HG02588 (cell line): ENCODE data around the gene MYH13.

ENCODE experiments used
- ATAC-seq: cut with Tn5 transposase; IDR thresholded peaks from one replicate; pipeline ENCODE4 v1.9.1; 2021; ENCODE audit warnings: mild to moderate bottlenecking, moderate library complexity; ENCODE audit not compliant: unreplicated experiment

The MYH13 gene

DNA sequence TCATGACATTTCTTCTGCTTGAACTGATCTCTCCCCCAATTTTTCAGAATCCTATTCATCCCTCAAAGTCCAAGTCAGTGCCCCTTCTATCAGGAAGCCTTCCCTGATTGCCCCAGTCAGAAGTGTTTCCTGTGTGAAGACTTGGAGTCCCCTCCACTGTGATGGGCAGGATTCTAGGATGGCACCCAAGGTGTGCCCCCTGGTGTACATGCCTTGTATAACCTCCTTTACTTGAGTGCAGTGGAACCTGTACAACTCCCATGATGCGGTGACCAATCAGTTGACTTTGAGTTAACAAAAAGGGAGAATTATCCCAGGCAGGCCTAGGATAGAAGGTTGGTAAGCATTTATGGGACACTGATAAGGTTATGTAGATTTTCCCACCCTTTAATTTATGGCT, 23.4 kb downstream of the MYH13 start:
- no peak for ATAC-seq

DNA sequence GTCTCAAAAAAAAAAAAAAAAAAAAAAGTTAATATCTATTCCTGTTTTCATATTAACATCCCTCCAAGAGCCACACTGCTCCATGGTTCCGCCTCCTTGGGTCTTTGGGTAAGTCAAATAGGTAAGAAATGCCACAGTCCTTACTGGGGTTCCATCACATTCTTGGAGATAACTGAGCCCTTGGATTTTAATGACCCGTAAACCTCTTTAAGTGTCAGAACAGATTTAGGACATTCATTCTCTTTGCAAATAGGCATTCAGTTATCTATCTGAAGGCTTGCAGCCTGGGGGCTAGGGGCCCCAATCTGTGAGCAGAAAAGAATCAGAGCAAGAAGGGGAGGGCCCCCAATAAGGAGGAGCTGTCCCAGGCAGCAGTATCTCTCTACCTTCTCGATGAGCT, 28.0 kb downstream of the MYH13 start:
- ATAC-seq, result no peak

- ATAC-seq, result no peak
These were observed 33.8 kb downstream of the MYH13 start for GRCh38 chr17:10339051-10339450.

DNA sequence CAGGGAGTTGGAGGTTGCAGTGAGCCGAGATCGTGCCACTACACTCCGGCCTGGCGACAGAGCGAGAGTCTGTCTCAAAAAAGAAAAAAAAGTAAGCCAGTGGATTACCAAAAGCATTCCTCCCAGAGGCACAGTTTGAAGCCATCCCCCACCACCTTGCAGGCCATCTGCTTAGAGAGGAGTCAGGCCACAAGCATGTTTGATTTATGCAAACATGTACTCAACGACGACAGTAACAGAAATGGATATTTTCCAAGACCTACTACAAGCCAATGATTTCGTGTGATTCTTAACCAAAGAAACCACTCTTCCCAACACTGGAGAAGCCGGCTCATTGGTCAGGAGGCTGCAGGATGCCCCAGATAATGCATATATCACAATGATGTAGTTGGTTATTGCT, 34.8 kb downstream of the MYH13 start:
- no peak for ATAC-seq

DNA sequence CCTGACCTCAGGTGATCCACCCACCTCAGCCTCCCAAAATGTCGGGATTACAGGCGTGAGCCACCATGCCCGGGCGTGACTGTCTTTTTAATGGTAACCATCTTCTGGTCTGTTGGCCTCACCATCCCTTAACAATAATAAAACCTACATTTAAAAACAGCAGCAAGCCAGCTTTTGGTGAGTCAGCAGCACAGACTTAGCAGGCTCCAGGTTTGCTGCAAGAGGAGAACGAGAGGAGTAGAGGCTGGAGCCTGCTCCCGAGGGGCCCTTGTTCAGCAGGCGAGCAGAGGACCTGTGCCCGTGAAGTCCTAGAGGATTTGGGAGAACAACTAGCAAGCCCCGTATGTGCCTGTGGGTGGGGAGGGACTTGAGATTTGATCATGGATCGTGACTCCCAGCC, 35.7 kb downstream of the MYH13 start:
- ATAC-seq, result no peak

DNA sequence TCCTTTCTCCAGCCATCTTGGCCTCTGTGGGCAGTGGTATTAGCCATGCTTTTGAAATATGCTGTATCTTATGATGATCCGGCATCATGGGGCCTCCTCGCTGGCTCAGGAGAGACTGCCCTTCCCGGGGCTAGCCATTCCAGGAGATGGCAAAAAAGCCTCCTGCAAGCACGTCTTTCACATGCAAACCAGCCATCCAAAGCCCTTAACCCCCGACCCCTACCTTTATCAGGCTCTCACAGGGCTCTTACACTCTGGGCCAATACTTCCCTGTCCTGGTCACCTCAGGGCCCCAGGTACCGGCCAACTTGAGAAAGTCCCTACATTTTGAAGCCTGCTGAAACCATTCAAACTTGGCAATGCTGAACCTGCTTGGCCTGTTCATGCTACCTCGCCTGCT, 36.4 kb downstream of the MYH13 start:
- no peak for ATAC-seq

- no peak for ATAC-seq
These were observed 40.3 kb downstream of the MYH13 start for GRCh38 chr17:10332515-10332914.

DNA sequence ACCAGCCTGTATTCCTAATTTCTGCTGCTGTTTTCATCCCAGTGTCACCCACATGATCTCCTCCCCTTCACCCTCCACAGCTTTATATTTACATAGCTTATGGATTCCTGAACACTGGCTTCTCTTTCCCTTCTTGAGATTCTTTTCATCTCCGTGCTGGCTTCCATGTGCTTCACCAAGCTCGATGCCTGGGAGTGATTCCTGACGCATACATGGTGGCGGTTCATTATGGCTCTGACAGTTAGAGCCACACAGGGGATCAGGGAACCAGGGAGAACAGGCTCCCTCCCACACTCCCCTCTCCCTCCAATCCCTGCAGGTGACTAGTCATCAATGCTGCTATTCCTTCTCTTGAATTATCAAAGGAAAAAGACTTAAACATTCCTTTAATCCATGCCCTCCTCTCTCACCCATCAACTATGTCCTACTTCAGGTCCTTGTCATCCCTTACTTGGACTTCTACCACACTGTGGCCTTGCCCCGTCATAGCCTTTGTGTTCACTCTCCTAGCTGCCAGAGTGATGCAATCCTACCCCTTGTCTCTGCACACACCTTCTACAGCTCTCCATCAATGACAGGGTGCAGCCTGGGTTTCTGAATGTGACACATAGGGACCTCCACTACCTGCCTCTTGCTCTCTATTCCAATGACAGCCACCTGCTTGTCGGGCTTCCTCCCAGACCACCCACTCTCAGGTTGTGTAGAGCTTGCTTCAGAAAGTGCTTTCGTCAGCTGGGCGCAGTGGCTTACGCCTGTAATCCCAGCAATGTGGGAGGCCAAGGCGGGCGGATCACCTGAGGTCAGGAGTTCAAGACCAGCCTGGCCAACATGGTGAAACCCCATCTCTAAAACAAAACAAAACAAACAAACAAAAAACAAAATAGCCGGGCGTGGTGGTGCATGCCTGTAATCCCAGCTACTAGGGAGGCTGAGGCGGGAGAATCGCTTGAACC, 43.6 kb downstream of the MYH13 start:
- ATAC-seq, result no peak

- no peak for ATAC-seq
These were observed 44.6 kb downstream of the MYH13 start for GRCh38 chr17:10328206-10328605.

GRCh38 chr17:10327640-10328039, 45.2 kb downstream of the MYH13 start:
- ATAC-seq, result no peak

DNA sequence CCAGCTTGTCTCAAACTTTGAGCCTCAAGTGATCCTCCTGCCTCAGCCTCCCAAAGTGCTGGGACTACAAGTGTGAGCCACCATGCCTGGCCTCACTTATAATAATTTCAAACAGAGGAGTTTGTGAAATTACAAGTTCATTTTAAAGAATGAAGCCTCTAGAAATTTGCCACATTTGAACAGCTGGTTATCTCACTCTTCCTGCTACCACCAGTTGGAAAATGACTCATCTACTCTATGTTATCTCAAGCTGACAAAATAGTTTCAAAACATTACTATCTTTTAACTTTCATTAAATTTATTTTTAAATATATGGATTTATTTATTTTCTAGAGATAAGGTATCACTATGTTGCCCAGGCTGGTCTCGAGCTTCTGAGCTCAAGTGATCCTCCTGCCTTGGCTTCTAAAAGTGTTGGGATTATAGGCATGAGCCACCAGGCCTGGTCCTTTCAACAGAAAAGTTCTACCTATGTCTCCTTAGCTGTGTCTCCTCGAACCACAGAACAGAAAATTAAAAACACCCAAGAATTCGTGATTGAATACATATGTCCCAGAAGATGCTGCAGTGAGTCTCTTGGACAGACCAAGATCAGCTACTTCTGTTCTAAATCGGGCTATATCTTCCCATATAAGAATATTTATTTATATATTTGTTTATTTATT, 47.6 kb downstream of the MYH13 start:
- ATAC-seq, result no peak

GRCh38 chr17:10323812-10324610, 48.8 kb downstream of the MYH13 start:
- no peak for ATAC-seq

DNA sequence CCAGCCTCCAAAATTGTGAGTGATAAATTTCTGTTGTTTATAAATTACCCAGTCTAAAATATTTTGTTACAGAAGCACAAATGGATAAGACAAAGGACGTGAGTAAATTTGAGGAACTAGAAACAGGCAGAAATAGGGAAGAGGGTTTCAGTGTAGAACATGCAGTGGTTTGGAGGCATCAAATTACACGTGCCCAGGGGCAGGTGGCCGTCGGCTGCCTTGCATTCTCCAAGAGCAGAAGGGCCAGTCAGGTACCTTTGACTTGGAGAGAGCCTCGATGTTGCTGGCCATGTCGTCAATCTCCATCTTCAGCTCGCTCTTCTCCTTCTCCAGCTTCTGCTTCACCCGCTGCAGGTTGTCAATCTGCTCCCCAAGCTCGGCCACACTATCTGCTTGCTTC, 54.3 kb downstream of the MYH13 start:
- no peak for ATAC-seq

GRCh38 chr17:10317543-10317834, 55.3 kb downstream of the MYH13 start:
- no peak for ATAC-seq

DNA sequence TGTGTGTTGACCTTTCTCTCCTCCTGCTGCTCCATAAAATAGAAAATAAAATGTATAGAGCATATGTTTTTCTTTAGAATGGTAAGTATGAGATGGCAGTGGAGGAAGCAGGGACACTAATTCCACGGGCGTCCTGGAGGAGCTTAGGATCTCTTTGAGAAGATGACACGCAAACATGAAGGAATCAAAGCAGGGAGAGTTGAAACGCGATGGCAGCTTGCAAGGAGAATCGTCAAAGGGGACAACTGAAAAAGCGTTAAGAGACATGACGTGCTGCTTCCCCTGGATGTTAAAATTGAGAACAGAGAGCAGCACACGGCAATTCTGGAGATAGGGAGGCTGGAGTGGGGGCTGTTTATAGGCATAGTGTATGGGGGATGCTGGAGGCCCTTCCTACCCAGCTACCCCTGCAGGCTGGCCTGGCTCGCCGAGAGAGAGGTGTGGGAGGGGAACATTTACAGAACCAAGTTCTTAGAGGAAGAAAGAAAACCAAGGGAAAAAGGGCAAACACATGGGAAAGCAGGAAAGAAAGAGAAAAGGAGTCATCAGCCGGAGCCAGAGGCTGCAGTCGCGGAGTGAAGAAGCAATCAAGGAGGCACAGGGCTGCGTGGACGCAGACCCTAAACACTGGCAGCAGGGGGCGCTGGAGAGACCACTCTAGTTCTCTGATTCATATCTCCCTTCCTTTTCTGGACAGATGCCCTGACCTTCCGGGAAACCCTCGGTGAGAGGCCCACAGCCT, 55.8 kb downstream of the MYH13 start:
- ATAC-seq, result no peak

DNA sequence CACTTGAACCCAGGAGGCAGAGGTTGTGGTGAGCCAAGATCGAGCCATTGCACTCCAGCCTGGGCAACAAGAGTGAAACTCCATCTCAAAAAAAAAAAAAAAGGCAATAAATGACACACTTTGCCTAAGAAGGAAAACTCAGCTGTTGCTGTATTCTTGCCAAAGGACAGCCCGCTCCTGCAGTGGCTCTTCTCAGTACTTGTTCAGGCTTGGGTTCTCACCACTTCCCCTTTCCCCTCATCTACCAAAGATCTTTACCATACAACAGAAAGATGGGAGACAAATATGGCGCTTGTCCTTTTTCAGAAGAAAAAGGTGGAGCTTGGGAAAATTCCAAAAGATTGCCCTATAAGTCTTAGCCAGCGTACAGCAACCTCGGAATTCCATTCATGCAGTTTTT, 58.5 kb downstream of the MYH13 start:
- ATAC-seq, result no peak

DNA sequence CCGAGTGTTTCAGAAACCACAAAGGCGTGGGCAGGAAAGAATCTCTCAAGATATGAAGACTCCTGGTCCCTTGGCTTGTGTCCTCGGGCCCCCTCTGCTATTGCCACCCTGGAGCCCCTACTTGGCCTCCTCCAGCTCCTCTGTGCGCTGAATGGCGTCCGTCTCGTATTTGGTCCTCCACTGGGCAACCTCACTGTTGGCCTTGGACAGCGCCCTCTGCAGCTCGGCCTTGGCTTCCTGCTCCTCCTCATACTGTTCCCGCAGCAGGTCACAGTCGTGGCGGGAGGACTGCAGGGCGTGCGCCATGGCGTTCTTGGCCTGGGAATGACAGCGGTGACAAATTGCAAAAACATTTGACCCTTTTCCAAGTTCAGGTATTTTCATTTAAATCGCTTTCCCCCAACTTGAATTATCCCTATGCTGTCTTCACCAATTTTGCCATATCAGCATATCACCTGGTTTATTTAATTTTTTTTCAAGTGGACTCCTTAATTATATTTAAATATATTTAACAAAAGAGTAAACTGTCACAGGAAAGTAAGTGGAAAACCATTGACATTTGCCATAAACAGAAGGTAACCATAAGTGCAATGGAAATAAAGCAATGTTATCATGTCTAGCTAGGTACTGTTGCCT, 59.7 kb downstream of the MYH13 start:
- no peak for ATAC-seq

GRCh38 chr17:10311131-10311530, 61.7 kb downstream of the MYH13 start:
- ATAC-seq, result no peak

GRCh38 chr17:10309003-10309974, 63.5 kb downstream of the MYH13 start:
- no peak for ATAC-seq
